Kidney (tissue), 14 donors: ENCODE results near the gene LTF. TPM values are rescaled to one million over a fixed set of nuclear protein-coding genes. Genes with fewer than 3 reads are reported as not detected.

Source experiments
- DNase-seq, 5 donors: peaks; one replicate each; pipeline ENCODE4 v3.0.0-alpha.2; 2013 to 2020
- FAIRE-seq: peaks from 2 replicates; lab custom pipeline; 2012; peaks lifted over from hg19 to GRCh38; lab: Jason Lieb, UNC
- H3K27ac ChIP-seq, 2 donors: one replicate each; pipeline ENCODE4 v1.7.0; 2013; ENCODE audit warnings: low read depth in 2 of 2, low read length in 2 of 2, inconsistent platforms in 1 of 2
- H3K27me3 ChIP-seq: one replicate; pipeline ENCODE4 v1.7.1; 2013; ENCODE audit warnings: low read length, inconsistent platforms; ENCODE audit not compliant: control insufficient read depth, insufficient read depth
- H3K36me3 ChIP-seq, 3 donors: one replicate each; pipeline versions ENCODE4 v1.7.0 to v1.7.1; 2013; ENCODE audit warnings: low read length in 3 of 3, control low read depth in 1 of 3, inconsistent platforms in 1 of 3; ENCODE audit not compliant: insufficient read depth in 3 of 3, control insufficient read depth in 2 of 3
- H3K4me1 ChIP-seq, 3 donors: one replicate each; pipeline versions ENCODE4 v1.7.0 to v1.7.1; 2013; ENCODE audit warnings: low read length in 3 of 3, inconsistent platforms in 1 of 3, low read depth in 1 of 3; ENCODE audit not compliant: control insufficient read depth in 2 of 3, insufficient read depth in 2 of 3
- H3K4me3 ChIP-seq, 3 donors: one replicate each; pipeline versions ENCODE4 v1.7.0 to v1.8.1; 2013; ENCODE audit warnings: low read length in 3 of 3, control low read depth in 1 of 3, inconsistent platforms in 1 of 3
- H3K9ac ChIP-seq, 3 donors: one replicate each; pipeline versions ENCODE4 v1.7.0 to v1.7.1; 2013; ENCODE audit warnings: low read length in 3 of 3, control low read depth in 1 of 3, inconsistent platforms in 1 of 3
- H3K9me3 ChIP-seq, 3 donors: one replicate each; pipeline versions ENCODE4 v1.7.0 to v1.7.1; 2013; ENCODE audit warnings: low read length in 3 of 3, control low read depth in 1 of 3, inconsistent platforms in 1 of 3; ENCODE audit not compliant: control insufficient read depth in 2 of 3, insufficient read depth in 1 of 3
- CTCF ChIP-seq: IDR thresholded peaks from 3 replicates; pipeline ENCODE4 v1.5.1; 2012; ENCODE audit warnings: mild to moderate bottlenecking, moderate library complexity, borderline replicate concordance; ENCODE audit not compliant: insufficient read depth; ENCODE audit errors: extremely low read depth
- intact Hi-C: fragments of 100-400 bp; cut with DNase I; formaldehyde crosslinking; loops from one replicate; pipeline ENCODE4 v1.11.1; 2022
- polyA plus RNA-seq: library from polyadenylated mRNA; stranded (reverse); fragments of 350-450 nt; fragmentation: Illumina TruSeq; extraction: RNeasy Lipid Tissue Mini Kit (QIAGEN cat#74804); gene quantifications from one replicate; pipeline ENCODE4 v1.2.3, GENCODE V29; 2014; ENCODE audit warnings: low read depth, low replicate concordance; ENCODE audit not compliant: insufficient read depth
- total RNA-seq: library from RNA; stranded (reverse); fragmentation: NEBNext Ultra II Directional; extraction: Animal tissue kit (Norgen Biotek cat#: 25700); gene quantifications from one replicate; pipeline ENCODE4 v1.2.1, GENCODE V29; 2021
- donor health status: control.
- donor health status: control.
- donor health status: control.
- donor health status: control.
- donor health status: control.
- donor health status: DM: yes; HTN: yes; CAD: no.
- donor health status: Normal renal cell carcinoma (clear cell type).

Gene LTF
- total and polyA plus RNA-seq, 2 donors from 2014 or later = 34.7 to 1,823 TPM

DNA sequence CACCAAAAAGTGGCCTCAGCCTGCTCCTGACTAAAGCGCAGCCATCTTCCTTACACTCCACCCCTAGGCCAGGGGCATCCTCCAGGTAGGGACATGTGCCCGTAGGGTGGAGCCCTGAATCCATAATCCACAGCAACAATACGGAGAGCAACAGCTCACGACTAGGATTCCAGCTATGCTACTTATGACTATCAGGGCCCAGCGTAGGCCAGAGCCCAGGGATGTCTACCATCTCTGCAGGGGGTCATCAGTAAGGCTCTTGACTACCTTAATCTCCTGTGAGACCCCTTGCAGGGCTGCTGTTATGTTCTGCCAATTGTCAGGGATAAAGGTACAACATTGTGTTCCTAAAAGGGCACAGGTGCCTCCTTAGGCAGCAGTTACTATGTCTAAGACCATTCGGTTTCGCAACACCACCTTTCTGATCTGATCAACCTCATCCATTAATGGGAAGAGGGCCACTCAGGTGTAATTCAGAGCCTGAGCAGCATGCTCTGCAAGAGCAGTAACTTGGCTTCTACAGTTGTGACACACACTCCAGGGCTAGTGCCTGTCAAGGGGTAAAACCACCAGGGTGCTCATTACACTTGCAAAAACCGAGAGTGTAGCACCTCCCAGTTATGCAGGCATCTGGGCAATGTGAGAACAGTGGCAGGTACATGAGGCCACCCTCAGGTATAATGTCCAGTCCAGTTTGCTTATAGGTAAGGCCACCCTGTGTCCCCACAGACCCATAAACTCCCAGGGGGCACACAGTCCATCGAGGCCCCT, 46.7 kb downstream of the LTF start:
- intact Hi-C loops = no loop called here
- no peak for FAIRE-seq
- no peak for DNase-seq
- Histone ChIP-seq H3K4me1 (no peaks in the 10 kb centered on the region), H3K9me3 (no peaks in the 10 kb centered on the region), H3K36me3 (no peaks in the 10 kb centered on the region), H3K9ac (no peak overlapping the region), H3K4me3 (no peak overlapping the region), H3K27me3 (no peaks in the 10 kb centered on the region), H3K27ac (no peak overlapping the region)
- TF ChIP-seq CTCF = no peak

DNA sequence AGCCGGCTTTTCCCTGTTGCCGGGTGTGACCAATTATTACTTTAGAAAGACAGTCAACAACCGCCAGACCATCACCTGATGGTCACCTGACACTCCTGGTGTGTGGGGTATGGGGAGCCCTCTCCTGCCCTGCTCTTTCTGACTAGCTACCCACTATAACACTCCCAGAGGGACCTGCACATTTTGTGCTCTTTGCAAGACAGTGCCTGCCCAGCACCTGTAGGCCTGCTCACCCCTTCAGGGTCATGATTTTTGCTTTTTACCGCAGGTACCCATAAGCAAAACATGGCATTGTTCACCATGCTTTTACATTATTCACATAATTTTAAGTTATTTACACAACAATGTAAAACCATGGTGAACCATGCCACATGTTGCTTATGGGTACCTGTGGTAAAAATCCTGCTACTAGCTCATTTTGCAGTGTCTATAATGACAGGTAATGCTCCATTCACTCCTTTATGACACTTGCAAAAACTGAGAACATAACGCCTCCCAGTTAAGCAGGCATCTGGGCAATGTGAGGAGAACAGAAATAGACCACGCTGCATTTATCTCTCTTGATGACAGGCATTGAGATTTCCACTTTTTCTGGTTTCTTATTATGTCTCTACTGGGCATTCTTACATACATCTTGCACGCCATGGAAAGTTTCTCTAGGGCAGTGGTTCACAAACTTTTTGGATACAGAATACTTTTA, 47.7 kb downstream of the LTF start:
- TF ChIP-seq CTCF = no peak
- intact Hi-C loops = no loop called here
- no peak overlapping the region for H3K27ac ChIP-seq
- no peak for DNase-seq
- H3K27me3 ChIP-seq = no peaks in the 10 kb centered on the region
- no peak for FAIRE-seq
- no peak overlapping the region for H3K4me3 ChIP-seq
- peaks cover 0 to 3% (median 0%) of the 10 kb centered on the region in 3 donors for H3K4me1 ChIP-seq
- no peak overlapping the region for H3K9ac ChIP-seq
- no peaks in the 10 kb centered on the region for H3K9me3 ChIP-seq
- H3K36me3 ChIP-seq = no peaks in the 10 kb centered on the region

DNA sequence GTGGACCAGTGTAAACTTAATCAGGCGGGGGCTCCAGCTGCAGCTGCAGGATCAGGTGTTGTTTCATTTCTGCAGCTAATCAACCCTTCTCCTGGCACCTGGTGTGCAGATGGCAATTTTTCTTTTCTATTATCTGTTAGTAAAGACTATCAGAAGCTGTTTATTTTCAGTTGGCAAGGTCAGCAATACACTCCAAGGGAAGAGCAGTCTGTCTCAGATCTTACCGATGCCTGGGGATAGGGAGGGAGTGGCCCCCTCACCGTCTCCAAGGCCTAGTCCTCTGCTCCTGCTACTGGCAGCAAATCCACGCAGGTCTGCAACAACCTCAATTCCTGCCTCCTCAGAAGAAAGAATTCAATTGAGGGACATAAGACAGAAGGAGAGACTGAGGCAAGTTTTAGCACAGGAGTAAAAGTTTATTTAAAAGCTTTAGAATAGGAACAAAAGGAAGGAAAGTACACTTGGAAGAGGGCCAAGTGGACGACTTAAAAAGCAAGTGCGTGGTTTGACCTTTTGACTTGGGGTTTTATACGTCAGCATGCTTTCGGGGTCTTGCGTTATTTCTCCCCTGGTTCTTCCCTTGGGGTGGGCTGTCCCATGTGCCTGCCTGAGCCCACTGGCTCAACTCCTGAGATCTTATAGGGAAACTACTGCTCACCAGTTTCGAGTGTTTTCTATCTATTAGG, 48.4 kb downstream of the LTF start:
- H3K4me3 ChIP-seq = no peak overlapping the region
- intact Hi-C loops = no loop called here
- H3K9ac ChIP-seq = no peak overlapping the region
- H3K9me3 ChIP-seq = no peaks in the 10 kb centered on the region
- H3K27me3 ChIP-seq = no peaks in the 10 kb centered on the region
- DNase-seq = no peak
- peaks cover 0 to 3% (median 0%) of the 10 kb centered on the region in 3 donors for H3K4me1 ChIP-seq
- TF ChIP-seq CTCF = no peak
- no peak for FAIRE-seq
- H3K36me3 ChIP-seq = no peaks in the 10 kb centered on the region
- H3K27ac ChIP-seq = no peak overlapping the region
